ENCODE data around the gene CASP9. TPM values are rescaled to one million over a fixed set of nuclear protein-coding genes. Genes with fewer than 3 reads are reported as not detected.

The CASP9 gene
- total and polyA plus RNA-seq, 2 of the 13 experiments (the other 11 are each of a cell fraction or from before 2014, with no cell fraction given) = 8.5 to 11.5 TPM

DNA sequence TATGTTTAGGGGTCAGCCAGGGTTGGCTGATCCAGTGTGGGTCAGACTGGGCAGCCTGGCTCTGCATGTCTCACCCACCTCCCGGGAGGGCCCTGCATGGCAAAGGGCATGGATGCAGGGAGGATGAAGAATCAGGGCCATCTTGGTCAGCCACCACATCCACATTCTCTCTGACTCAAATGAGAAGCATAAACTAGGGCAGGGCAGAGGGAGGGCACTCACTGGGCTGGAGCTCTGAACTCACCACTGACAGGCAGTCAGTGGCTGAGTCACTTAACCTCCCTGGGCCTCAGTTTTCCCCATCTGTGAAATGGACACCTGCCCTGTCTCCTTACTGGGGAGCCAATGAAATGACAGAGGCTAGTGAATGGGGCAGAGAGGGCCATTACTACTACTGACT is 71.8 kb downstream of the CASP9 start:
- intact Hi-C loops (cut with micrococcal nuclease; ENCODE audit: unreplicated experiment) = no loop called here
- BruUV-seq (replicated peaks) = no TSS peak
- FAIRE-seq = no peak

DNA sequence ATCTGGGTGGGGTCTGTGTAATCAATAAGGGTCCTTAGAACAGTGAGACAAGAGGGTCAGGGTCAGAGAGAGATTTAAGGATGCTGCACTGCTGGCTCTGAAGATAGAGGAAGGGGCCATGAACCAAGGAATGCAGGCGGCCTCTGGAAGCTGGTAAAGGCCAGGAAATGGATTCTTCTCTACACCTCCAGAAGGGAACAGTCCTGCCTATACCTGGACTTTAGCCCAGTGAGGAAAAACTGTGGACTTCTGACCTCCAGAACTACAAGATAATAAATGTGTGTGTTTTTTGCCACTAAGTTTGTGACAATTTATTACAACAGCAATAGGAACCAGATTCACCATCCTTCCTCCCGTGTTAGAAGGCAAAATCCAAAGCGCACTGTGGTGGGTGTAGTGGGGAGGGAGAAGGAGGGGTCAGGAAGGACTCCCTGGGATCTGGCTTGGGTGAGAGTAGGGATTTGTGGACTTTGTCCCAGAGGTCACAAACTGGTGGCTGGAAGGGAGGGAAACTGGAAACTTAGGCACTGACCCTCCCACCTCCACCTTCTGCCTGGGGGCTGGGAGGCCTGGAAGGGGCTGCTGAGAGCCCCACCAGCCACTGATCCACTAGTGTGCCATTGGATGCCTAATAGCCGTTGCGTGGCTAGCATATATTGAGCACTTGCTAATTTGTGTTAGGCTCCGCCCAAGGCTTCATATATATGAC is 72.8 kb downstream of the CASP9 start:
- no peak overlapping the region for H2AFZ ChIP-seq (ENCODE audit: low read length)
- no peaks in the 10 kb centered on the region for H4K20me1 ChIP-seq (ENCODE audit: insufficient read depth, low read length)
- FAIRE-seq (no peak), DNase-seq (ENCODE audit: low spot score) (no peak), ATAC-seq (no peak)
- 0 out of 2 replicates have a peak, but pooled peaks have one; percentile 28 for TF ChIP-seq NCOR1 (IDR thresholded peaks at IDR 0.05; ENCODE audit: borderline replicate concordance, low read length)
- no peak for TF ChIP-seq ZNF883 (CRISPR knock-in tag; IDR thresholded peaks at IDR 0.05; ENCODE audit: not compliant biosample characterization)
- H3K79me2 ChIP-seq (ENCODE audit: insufficient read depth, low read length) = no peaks in the 10 kb centered on the region
- intact Hi-C loops (cut with micrococcal nuclease; ENCODE audit: unreplicated experiment) (no loop called here), in situ Hi-C loops (cut with HindIII; ENCODE audit: extremely low pct_ligation_motif_present, low pct_unique_long_range_greater_than_20kb) (no loop called here)
- H3K9me3 ChIP-seq (ENCODE audit: low read length) = no peaks in the 10 kb centered on the region
- no peaks in the 10 kb centered on the region; a peak in 1 of 5 replicates for H3K27me3 ChIP-seq (ENCODE audit: control insufficient read depth in 1 of 2, insufficient read depth in 2 of 2, low read length in 2 of 2)
- peaks cover 7% of the 10 kb centered on the region for H3K4me1 ChIP-seq (ENCODE audit: insufficient read depth, low read length)
- ChIA-PET POLR2A (no interaction called here), CTCF (ENCODE audit: low intra/inter-chr PET ratio, low total read pairs) (no interaction called here)
- BruUV-seq (replicated peaks) = no TSS peak
- H3K36me3 ChIP-seq (replicated peaks in 1 of 2; ENCODE audit: control insufficient read depth in 1 of 2, insufficient read depth in 2 of 2, low read length in 2 of 2) = no peaks in the 10 kb centered on the region
- no peak overlapping the region for H3K4me2 ChIP-seq (ENCODE audit: low read depth, low read length)
- no peak overlapping the region for H3K27ac ChIP-seq (ENCODE audit: extremely low read length, insufficient read depth, low read length)
- H3K9ac ChIP-seq (ENCODE audit: insufficient read depth, low read depth, low read length) = no peak overlapping the region
- WGBS (ENCODE audit: low lambda C conversion rate) = 50% methylated on average over 6 of the region's 6 CpGs
- H3K4me3 ChIP-seq (replicated peaks in 1 of 3; ENCODE audit: insufficient read depth in 1 of 3, low read depth in 2 of 3, low read length in 3 of 3) = no peak overlapping the region

More for the DNA sequence above, 71.8 kb downstream of the CASP9 start:
- no peaks in the 10 kb centered on the region for H3K36me3 ChIP-seq (replicated peaks in 1 of 2; ENCODE audit: control insufficient read depth in 1 of 2, insufficient read depth in 2 of 2, low read length in 2 of 2)
- no peaks in the 10 kb centered on the region for H4K20me1 ChIP-seq (ENCODE audit: insufficient read depth, low read length)
- H3K79me2 ChIP-seq (ENCODE audit: insufficient read depth, low read length) = no peaks in the 10 kb centered on the region
- H3K4me3 ChIP-seq (replicated peaks in 1 of 3; ENCODE audit: insufficient read depth in 1 of 3, low read depth in 2 of 3, low read length in 3 of 3) = no peak overlapping the region
- H3K4me1 ChIP-seq (ENCODE audit: insufficient read depth, low read length) = peaks cover 7% of the 10 kb centered on the region
- CTCF ChIA-PET (ENCODE audit: low intra/inter-chr PET ratio, low total read pairs) = no interaction called here
- POLR2A ChIA-PET = no interaction called here
- no peak for DNase-seq (ENCODE audit: low spot score)
- WGBS (ENCODE audit: low lambda C conversion rate) = no CpG with 5 or more reads among the region's 1 CpG
- H3K9ac ChIP-seq (ENCODE audit: insufficient read depth, low read depth, low read length) = no peak overlapping the region
- no peak overlapping the region for H3K27ac ChIP-seq (ENCODE audit: extremely low read length, insufficient read depth, low read length)
- H3K9me3 ChIP-seq (ENCODE audit: low read length) = no peaks in the 10 kb centered on the region
- no peaks in the 10 kb centered on the region; a peak in 1 of 5 replicates for H3K27me3 ChIP-seq (ENCODE audit: control insufficient read depth in 1 of 2, insufficient read depth in 2 of 2, low read length in 2 of 2)
- H2AFZ ChIP-seq (ENCODE audit: low read length) = no peak overlapping the region
- no peak for ATAC-seq
- TF ChIP-seq ZNF629 (CRISPR knock-in tag; conservative IDR thresholded peaks at IDR 0.05) = peak; percentile 87
- peak; percentile 39; the same call in 1 of the 2 replicates for TF ChIP-seq ZMYM3 (CRISPR knock-in tag; IDR thresholded peaks at IDR 0.05)
- no peak for TF ChIP-seq HDAC2 (CRISPR knock-in tag; IDR thresholded peaks at IDR 0.05)
- TF ChIP-seq ZNF850 (CRISPR knock-in tag; conservative IDR thresholded peaks at IDR 0.05) = no peak
- no peak for TF ChIP-seq GTF2F1 (IDR thresholded peaks at IDR 0.05; ENCODE audit: low read length)
- in situ Hi-C loops (cut with HindIII; ENCODE audit: extremely low pct_ligation_motif_present, low pct_unique_long_range_greater_than_20kb) = no loop called here
- no peak overlapping the region for H3K4me2 ChIP-seq (ENCODE audit: low read depth, low read length)

Measured in HepG2 (cell line).